NOMO-1 treated with dmso at 0.1 percent for 144 hours (cell line): ENCODE results near the gene PRKACA.

Experiments used
- DNase-seq: peaks from one replicate; lab custom pipeline; 2025; ENCODE audit not compliant: unreplicated experiment; lab: John Stamatoyannopoulos, UW

The PRKACA gene

GRCh38 chr19:14073261-14073924, 44.2 kb downstream of the PRKACA start:
- DNase-seq: peak; percentile 73

- no peak for DNase-seq
Observed at GRCh38 chr19:14072535-14073260, 44.9 kb downstream of the PRKACA start, which contains the start of gene MISP3. Gene MISP3, plus strand, starts transcription at chr19:14072786. Its CDS starts 524 bp downstream, at chr19:14073310.

GRCh38 chr19:14070268-14071050, 47.1 kb downstream of the PRKACA start:
- DNase-seq: no peak

- DNase-seq: no peak
Observed at GRCh38 chr19:14066134-14066533, 51.4 kb downstream of the PRKACA start.

- DNase-seq: no peak
Observed at GRCh38 chr19:14063105-14063504, 54.5 kb downstream of the PRKACA start.

GRCh38 chr19:14062558-14062855, 55.1 kb downstream of the PRKACA start:
- DNase-seq: no peak

GRCh38 chr19:14061751-14062557, 55.6 kb downstream of the PRKACA start, which contains the start of gene PALM3:
Gene PALM3, minus strand, starts transcription at chr19:14062076. Its CDS starts 96 bp downstream, at chr19:14061980.
- DNase-seq: no peak

GRCh38 chr19:14061081-14061749, 56.3 kb downstream of the PRKACA start:
- DNase-seq: no peak

- DNase-seq: no peak
Observed at GRCh38 chr19:14059652-14060155, 57.9 kb downstream of the PRKACA start.

GRCh38 chr19:14059093-14059480, 58.5 kb downstream of the PRKACA start:
- no peak for DNase-seq

GRCh38 chr19:14058182-14059092, 59.1 kb downstream of the PRKACA start:
- no peak for DNase-seq

GRCh38 chr19:14056741-14057356, 60.7 kb downstream of the PRKACA start:
- no peak for DNase-seq

- DNase-seq: no peak
Observed at GRCh38 chr19:14056069-14056666, 61.4 kb downstream of the PRKACA start.

GRCh38 chr19:14055396-14055795, 62.2 kb downstream of the PRKACA start:
- no peak for DNase-seq

GRCh38 chr19:14054721-14055120, 62.8 kb downstream of the PRKACA start:
- DNase-seq: no peak

GRCh38 chr19:14054099-14054498, 63.5 kb downstream of the PRKACA start:
- no peak for DNase-seq

GRCh38 chr19:14053500-14053899, 64.1 kb downstream of the PRKACA start:
- no peak for DNase-seq

GRCh38 chr19:14053032-14053431, 64.5 kb downstream of the PRKACA start:
- DNase-seq: no peak
